ENCODE results near the gene GPR152.
"Not testable (repeated sequence)": the region's sequence is repeated elsewhere in the genome, so short reads cannot be mapped to it uniquely, and the experiment has no call there.

GPR152 gene

GRCh38 chr11:67405196-67405567 lies 47.3 kb downstream of the GPR152 start:
- H3K36me3 ChIP-seq, result peaks cover 58% of the 10 kb centered on the region
- TF ChIP-seq, protein P1, sequence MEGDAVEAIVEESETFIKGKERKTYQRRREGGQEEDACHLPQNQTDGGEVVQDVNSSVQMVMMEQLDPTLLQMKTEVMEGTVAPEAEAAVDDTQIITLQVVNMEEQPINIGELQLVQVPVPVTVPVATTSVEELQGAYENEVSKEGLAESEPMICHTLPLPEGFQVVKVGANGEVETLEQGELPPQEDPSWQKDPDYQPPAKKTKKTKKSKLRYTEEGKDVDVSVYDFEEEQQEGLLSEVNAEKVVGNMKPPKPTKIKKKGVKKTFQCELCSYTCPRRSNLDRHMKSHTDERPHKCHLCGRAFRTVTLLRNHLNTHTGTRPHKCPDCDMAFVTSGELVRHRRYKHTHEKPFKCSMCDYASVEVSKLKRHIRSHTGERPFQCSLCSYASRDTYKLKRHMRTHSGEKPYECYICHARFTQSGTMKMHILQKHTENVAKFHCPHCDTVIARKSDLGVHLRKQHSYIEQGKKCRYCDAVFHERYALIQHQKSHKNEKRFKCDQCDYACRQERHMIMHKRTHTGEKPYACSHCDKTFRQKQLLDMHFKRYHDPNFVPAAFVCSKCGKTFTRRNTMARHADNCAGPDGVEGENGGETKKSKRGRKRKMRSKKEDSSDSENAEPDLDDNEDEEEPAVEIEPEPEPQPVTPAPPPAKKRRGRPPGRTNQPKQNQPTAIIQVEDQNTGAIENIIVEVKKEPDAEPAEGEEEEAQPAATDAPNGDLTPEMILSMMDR (IDR thresholded peaks at IDR 0.05), result no peak
- peaks cover 86 to 87% of the 10 kb centered on the region in 2 experiments for H3K4me1 ChIP-seq (ENCODE audit: control insufficient read depth in 1 of 2, insufficient read depth in 1 of 2, low read depth in 1 of 2, low read length in 1 of 2)
- peak overlapping the region; percentile 98 for H3K27ac ChIP-seq
- H3K9me3 ChIP-seq, result no peaks in the 10 kb centered on the region
- no peaks in the 10 kb centered on the region for H3K27me3 ChIP-seq
- H3K4me3 ChIP-seq (ENCODE audit: low read depth in 1 of 2, low read length in 1 of 2), result peak overlapping the region; percentile 77 to 89

GRCh38 chr11:67404515-67405195 lies 47.9 kb downstream of the GPR152 start:
- Histone ChIP-seq H3K9me3 (no peaks in the 10 kb centered on the region), H3K27me3 (no peaks in the 10 kb centered on the region), H3K27ac (peak overlapping the region; percentile 98), H3K36me3 (peaks cover 58% of the 10 kb centered on the region), H3K4me1 (ENCODE audit: control insufficient read depth in 1 of 2, insufficient read depth in 1 of 2, low read depth in 1 of 2, low read length in 1 of 2) (peaks cover 86 to 87% of the 10 kb centered on the region in 2 experiments), H3K4me3 (ENCODE audit: low read depth in 1 of 2, low read length in 1 of 2) (peak overlapping the region; percentile 77 to 89)
- TF ChIP-seq, protein P1 (IDR thresholded peaks at IDR 0.05), result no peak

- not testable (repeated sequence) for H3K9me3 ChIP-seq, H3K27me3 ChIP-seq
- peak overlapping the region; percentile 98 for H3K27ac ChIP-seq
- peaks cover 58% of the 10 kb centered on the region for H3K36me3 ChIP-seq
- H3K4me3 ChIP-seq (ENCODE audit: low read depth in 1 of 2, low read length in 1 of 2), result peak overlapping the region; percentile 77 to 89
- H3K4me1 ChIP-seq (ENCODE audit: control insufficient read depth in 1 of 2, insufficient read depth in 1 of 2, low read depth in 1 of 2, low read length in 1 of 2), result peaks cover 79 to 80% of the 10 kb centered on the region in 2 experiments
These were observed 49.4 kb downstream of the GPR152 start for GRCh38 chr11:67403085-67403484.

- H3K27me3 ChIP-seq, H3K9me3 ChIP-seq: not testable (repeated sequence)
- peak overlapping the region; percentile 98 for H3K27ac ChIP-seq
- peak overlapping the region; percentile 79 to 89 for H3K4me3 ChIP-seq (ENCODE audit: low read depth in 1 of 2, low read length in 1 of 2)
- peaks cover 58% of the 10 kb centered on the region for H3K36me3 ChIP-seq
- H3K4me1 ChIP-seq (ENCODE audit: control insufficient read depth in 1 of 2, insufficient read depth in 1 of 2, low read depth in 1 of 2, low read length in 1 of 2), result peaks cover 78 to 79% of the 10 kb centered on the region in 2 experiments
These were observed 50.2 kb downstream of the GPR152 start for GRCh38 chr11:67402192-67402839.

DNA sequence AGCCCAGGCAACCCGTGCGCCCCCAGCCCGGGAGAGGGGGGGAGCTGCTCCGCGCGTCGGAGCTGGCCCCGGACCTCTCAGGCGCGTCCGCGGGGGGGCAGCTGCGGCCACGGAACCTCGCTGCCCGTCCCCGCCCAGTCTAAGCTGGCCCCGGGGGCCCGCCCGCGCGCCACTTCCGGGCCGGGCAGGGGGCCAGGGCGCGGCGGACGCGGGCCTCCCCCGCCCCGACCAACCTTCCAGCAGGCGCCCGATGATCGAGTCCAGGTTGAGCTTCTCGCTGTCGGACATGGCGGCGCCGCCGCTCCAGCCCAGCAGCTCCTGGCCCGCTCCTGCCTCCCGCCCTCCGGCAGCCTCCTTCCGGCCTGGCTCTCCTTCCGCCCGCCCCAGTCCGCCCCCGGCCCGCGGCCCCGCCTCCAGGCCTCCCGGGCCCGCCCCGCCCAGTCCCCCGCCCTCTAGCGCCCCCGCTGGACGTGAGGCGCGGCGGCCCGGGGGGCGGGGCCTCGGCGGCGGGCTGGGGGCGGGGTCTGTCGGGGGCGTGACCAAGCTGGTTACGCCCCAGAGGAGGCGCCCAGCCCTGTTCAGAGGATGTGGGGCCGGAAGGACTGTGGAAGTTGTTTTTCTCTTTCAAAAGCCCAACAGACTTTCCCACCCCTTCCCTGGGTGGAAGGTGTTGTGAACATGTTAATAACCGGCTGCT lies 50.9 kb downstream of the GPR152 start, which contains the start of gene PPP1CA:
PPP1CA (minus strand) TSS at position 364 of the 697 bp plus-strand sequence; CDS start at position 288, 76 bp downstream.
- Histone ChIP-seq H3K4me1 (ENCODE audit: control insufficient read depth in 1 of 2, insufficient read depth in 1 of 2, low read depth in 1 of 2, low read length in 1 of 2) (peaks cover 77 to 78% of the 10 kb centered on the region in 2 experiments), H3K36me3 (peaks cover 58% of the 10 kb centered on the region), H3K9me3 (no peaks in the 10 kb centered on the region)

More for the DNA sequence above, 50.9 kb downstream of the GPR152 start, which contains the start of gene PPP1CA:
- Histone ChIP-seq H3K4me3 (ENCODE audit: low read depth in 1 of 2, low read length in 1 of 2) (peak within 1 kb of the TSS; percentile 89 to 96), H3K27me3 (no peaks in the 10 kb centered on the region), H3K27ac (peak within 1 kb of the TSS; percentile 98)
- TF ChIP-seq, protein P1 (IDR thresholded peaks at IDR 0.05), result peak; percentile 96
